ENCODE results near the gene ACSS2.
A peak's percentile ranks its signal among the peaks of the same experiment; 100 is the strongest.

Gene ACSS2

GRCh38 chr20:34951252-34951651, 74.8 kb downstream of the ACSS2 start:
- no peak for DNase-seq (ENCODE audit: low read depth)

- no peak for DNase-seq (ENCODE audit: low read depth)
Measured at GRCh38 chr20:34951652-34952051, 75.2 kb downstream of the ACSS2 start.

- no peak for DNase-seq (ENCODE audit: low read depth)
Measured at GRCh38 chr20:34952671-34953070, 76.3 kb downstream of the ACSS2 start.

GRCh38 chr20:34953960-34954359, 77.5 kb downstream of the ACSS2 start:
- no peak for DNase-seq (ENCODE audit: low read depth)

- DNase-seq (ENCODE audit: low read depth), result no peak
Measured at GRCh38 chr20:34954904-34955230, 78.5 kb downstream of the ACSS2 start.

GRCh38 chr20:34955231-34956040, 79.0 kb downstream of the ACSS2 start, which contains the start of the genes GSS and MYH7B:
TSS of gene GSS (minus strand) at chr20:34955806. CDS start at chr20:34951852, 3,954 bp downstream.
TSS of gene MYH7B (plus strand) at chr20:34955868. CDS start at chr20:34978006, 22,138 bp downstream.
- peak; percentile 99 for DNase-seq (ENCODE audit: low read depth)

- no peak for DNase-seq (ENCODE audit: low read depth)
Measured at GRCh38 chr20:34956041-34956458, 79.6 kb downstream of the ACSS2 start.

GRCh38 chr20:34956751-34957472, 80.5 kb downstream of the ACSS2 start:
- no peak for DNase-seq (ENCODE audit: low read depth)

GRCh38 chr20:34964486-34964885, 88.1 kb downstream of the ACSS2 start:
- DNase-seq (ENCODE audit: low read depth), result no peak

GRCh38 chr20:34965051-34965450, 88.6 kb downstream of the ACSS2 start:
- no peak for DNase-seq (ENCODE audit: low read depth)

- no peak for DNase-seq (ENCODE audit: low read depth)
Measured at GRCh38 chr20:34967421-34967820, 91.0 kb downstream of the ACSS2 start.

- DNase-seq (ENCODE audit: low read depth), result no peak
Measured at GRCh38 chr20:34968042-34968775, 91.8 kb downstream of the ACSS2 start.

GRCh38 chr20:34970193-34970840, 93.9 kb downstream of the ACSS2 start:
- DNase-seq (ENCODE audit: low read depth), result no peak

- DNase-seq (ENCODE audit: low read depth), result no peak
Measured at GRCh38 chr20:34970846-34971560, 94.6 kb downstream of the ACSS2 start.

- no peak for DNase-seq (ENCODE audit: low read depth)
Measured at GRCh38 chr20:34971561-34972235, 95.3 kb downstream of the ACSS2 start.

GRCh38 chr20:34974246-34974645, 97.8 kb downstream of the ACSS2 start:
- DNase-seq (ENCODE audit: low read depth), result no peak

- no peak for DNase-seq (ENCODE audit: low read depth)
Measured at GRCh38 chr20:34976286-34976685, 99.9 kb downstream of the ACSS2 start.
